SK-N-MC (cell line): Measurements from ENCODE around the gene RAPGEF2.

Experiments used
- EZH2 ChIP-seq: fragments of 200-600 bp; sonication (generic); IDR thresholded peaks from one replicate; pipeline ENCODE4 v1.6.1; 2017; ENCODE audit warnings: antibody characterized with exemption
- POLR2AphosphoS5 ChIP-seq: IDR thresholded peaks from 2 replicates; pipeline ENCODE4 v1.6.1; 2012; ENCODE audit warnings: mild to moderate bottlenecking, low read depth, low read length, borderline replicate concordance

- TF ChIP-seq POLR2AphosphoS5 (no peak), EZH2 (no peak)
These were observed 244.9 kb downstream of the RAPGEF2 start for GRCh38 chr4:159347813-159348212.
